Measurements from ENCODE around the gene NLN.

DNA sequence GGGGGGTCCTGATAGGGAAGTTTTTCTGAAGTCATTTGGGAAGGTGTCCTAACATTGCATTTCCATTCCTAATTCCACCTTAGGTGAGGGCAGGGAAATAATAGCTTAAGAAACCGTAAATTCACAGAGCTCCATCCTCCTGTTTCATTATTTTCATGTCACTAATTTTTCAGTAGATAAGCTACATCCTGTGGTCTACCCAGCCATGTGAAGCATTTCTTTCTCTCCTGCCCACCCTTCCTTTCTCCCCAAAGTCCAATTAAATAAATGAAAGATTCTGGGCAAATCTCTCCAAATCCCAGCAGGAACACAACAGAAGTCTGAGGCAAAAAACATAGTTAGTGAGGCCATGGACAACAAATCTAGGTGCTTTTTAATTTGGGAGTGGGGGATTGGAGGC is 109.3 kb downstream of the NLN start:
- no peak for TF ChIP-seq ELF4 (CRISPR knock-in tag; IDR thresholded peaks at IDR 0.05; ENCODE audit: borderline replicate concordance)
- no peak for TF ChIP-seq ELF1 (CRISPR knock-in tag; IDR thresholded peaks at IDR 0.05)
- TF ChIP-seq, protein P1, sequence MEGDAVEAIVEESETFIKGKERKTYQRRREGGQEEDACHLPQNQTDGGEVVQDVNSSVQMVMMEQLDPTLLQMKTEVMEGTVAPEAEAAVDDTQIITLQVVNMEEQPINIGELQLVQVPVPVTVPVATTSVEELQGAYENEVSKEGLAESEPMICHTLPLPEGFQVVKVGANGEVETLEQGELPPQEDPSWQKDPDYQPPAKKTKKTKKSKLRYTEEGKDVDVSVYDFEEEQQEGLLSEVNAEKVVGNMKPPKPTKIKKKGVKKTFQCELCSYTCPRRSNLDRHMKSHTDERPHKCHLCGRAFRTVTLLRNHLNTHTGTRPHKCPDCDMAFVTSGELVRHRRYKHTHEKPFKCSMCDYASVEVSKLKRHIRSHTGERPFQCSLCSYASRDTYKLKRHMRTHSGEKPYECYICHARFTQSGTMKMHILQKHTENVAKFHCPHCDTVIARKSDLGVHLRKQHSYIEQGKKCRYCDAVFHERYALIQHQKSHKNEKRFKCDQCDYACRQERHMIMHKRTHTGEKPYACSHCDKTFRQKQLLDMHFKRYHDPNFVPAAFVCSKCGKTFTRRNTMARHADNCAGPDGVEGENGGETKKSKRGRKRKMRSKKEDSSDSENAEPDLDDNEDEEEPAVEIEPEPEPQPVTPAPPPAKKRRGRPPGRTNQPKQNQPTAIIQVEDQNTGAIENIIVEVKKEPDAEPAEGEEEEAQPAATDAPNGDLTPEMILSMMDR (CRISPR knock-in tag; IDR thresholded peaks at IDR 0.05) = no peak
- no peak for TF ChIP-seq ZNF253 (CRISPR knock-in tag; IDR thresholded peaks at IDR 0.05; ENCODE audit: borderline replicate concordance)
- TF ChIP-seq LCORL (IDR thresholded peaks at IDR 0.05) = no peak
- no peak for TF ChIP-seq LCORL (CRISPR knock-in tag; IDR thresholded peaks at IDR 0.05)
- TF ChIP-seq EZH2 (conservative IDR thresholded peaks at IDR 0.05; ENCODE audit: low read depth, low read length) = no peak
- TF ChIP-seq, protein P2, sequence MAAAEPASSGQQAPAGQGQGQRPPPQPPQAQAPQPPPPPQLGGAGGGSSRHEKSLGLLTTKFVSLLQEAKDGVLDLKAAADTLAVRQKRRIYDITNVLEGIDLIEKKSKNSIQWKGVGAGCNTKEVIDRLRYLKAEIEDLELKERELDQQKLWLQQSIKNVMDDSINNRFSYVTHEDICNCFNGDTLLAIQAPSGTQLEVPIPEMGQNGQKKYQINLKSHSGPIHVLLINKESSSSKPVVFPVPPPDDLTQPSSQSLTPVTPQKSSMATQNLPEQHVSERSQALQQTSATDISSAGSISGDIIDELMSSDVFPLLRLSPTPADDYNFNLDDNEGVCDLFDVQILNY (CRISPR knock-in tag; conservative IDR thresholded peaks at IDR 0.05) = no peak
- no peak for TF ChIP-seq ZNF138 (CRISPR knock-in tag; IDR thresholded peaks at IDR 0.05; ENCODE audit: low read depth)
- TF ChIP-seq POGZ (CRISPR knock-in tag; IDR thresholded peaks at IDR 0.05) = no peak
- TF ChIP-seq, protein P3, sequence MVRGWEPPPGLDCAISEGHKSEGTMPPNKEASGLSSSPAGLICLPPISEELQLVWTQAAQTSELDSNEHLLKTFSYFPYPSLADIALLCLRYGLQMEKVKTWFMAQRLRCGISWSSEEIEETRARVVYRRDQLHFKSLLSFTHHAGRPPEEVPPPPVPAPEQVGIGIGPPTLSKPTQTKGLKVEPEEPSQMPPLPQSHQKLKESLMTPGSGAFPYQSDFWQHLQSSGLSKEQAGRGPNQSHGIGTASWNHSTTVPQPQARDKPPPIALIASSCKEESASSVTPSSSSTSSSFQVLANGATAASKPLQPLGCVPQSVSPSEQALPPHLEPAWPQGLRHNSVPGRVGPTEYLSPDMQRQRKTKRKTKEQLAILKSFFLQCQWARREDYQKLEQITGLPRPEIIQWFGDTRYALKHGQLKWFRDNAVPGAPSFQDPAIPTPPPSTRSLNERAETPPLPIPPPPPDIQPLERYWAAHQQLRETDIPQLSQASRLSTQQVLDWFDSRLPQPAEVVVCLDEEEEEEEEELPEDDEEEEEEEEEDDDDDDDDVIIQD (CRISPR knock-in tag; IDR thresholded peaks at IDR 0.05; ENCODE audit: low read depth) = no peak

All from HepG2 (cell line).